Thyroid gland (tissue), 4 donors: ENCODE data around the gene NFIA.

Experiments used
- CTCF ChIP-seq, 6 experiments: fragments of 200-600 bp in 3 of 6; fragments of 450-650 bp in 3 of 6; sonication (generic) in 3 of 6; IDR thresholded peaks; one replicate each; pipeline ENCODE4 v1.5.1; 2016 to 2019; ENCODE audit warnings: antibody characterized with exemption in 6 of 6, mild to moderate bottlenecking in 2 of 6, inconsistent platforms in 1 of 6, moderate library complexity in 1 of 6
- POLR2A ChIP-seq, 2 donors: fragments of 450-650 bp; IDR thresholded peaks; one replicate each; pipeline ENCODE4 v1.6.1; 2017; ENCODE audit warnings: antibody characterized with exemption in 2 of 2, mild to moderate bottlenecking in 2 of 2, moderate library complexity in 1 of 2

DNA sequence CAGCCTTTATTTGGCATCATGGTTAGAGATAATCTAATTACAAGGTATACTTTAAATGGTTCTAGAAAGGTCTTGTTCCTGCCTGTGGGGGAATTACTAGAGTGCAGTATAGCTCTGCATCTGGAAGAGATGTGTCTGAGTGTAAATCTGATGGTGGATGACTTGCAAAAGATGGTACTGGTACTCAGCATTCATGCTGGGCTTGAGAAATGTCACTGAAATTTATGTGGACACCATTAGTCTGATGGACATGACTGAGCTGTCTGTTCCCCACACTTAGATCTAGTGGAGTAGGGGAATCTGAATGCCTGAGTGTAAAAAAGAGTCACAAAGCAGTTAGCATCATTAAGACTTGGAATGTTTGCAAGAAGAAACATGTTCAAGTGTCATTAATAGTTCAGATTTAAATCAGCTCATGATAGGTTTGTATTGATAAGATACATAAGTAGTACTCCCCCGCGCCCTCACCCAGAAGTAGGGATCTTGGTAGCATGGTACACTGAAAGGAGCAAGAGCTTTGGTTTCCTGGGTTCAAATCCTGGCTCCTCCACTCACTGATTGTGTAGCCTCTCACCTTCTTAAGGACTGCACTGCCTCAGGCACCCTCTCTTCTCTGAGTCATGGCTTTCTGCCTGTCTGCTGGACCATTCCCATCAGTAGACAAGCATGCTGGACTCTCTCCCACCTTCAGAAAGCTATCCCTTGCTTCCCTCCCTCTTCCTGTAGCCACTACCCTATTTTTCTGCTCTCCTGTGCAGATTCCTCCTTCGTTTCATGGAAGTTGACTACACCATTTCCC lies 292.9 kb downstream of the NFIA start:
- no peak for TF ChIP-seq CTCF (IDR thresholded peaks at IDR 0.05)
- no peak for TF ChIP-seq POLR2A (IDR thresholded peaks at IDR 0.05)
